HepG2 (cell line): ENCODE data around the gene R3HDM4.

Experiments
- ETV5 ChIP-seq: IDR thresholded peaks from 2 replicates; pipeline ENCODE4 v1.6.1; 2018; ENCODE audit warnings: missing biosample characterization, missing genetic modification reagents, inconsistent platforms, borderline replicate concordance
- MED1 ChIP-seq: sonication (generic); formaldehyde crosslinking; IDR thresholded peaks from 2 replicates; pipeline ENCODE4 v1.4.0; 2020; ENCODE audit warnings: missing genetic modification reagents
- TOPORS ChIP-seq: sonication (generic); formaldehyde crosslinking; IDR thresholded peaks from 2 replicates; pipeline ENCODE4 v1.8.0; 2023; ENCODE audit warnings: mild to moderate bottlenecking, missing genetic modification reagents
- ZSCAN9 ChIP-seq: IDR thresholded peaks from 2 replicates; pipeline ENCODE4 v1.6.1; 2016; ENCODE audit warnings: borderline replicate concordance
- TF ChIP-seq, protein P1 (sequence below): sonication (generic); formaldehyde crosslinking; IDR thresholded peaks from 2 replicates; pipeline ENCODE4 v1.5.0; 2020; ENCODE audit warnings: mild to moderate bottlenecking, missing genetic modification reagents, moderate library complexity

DNA sequence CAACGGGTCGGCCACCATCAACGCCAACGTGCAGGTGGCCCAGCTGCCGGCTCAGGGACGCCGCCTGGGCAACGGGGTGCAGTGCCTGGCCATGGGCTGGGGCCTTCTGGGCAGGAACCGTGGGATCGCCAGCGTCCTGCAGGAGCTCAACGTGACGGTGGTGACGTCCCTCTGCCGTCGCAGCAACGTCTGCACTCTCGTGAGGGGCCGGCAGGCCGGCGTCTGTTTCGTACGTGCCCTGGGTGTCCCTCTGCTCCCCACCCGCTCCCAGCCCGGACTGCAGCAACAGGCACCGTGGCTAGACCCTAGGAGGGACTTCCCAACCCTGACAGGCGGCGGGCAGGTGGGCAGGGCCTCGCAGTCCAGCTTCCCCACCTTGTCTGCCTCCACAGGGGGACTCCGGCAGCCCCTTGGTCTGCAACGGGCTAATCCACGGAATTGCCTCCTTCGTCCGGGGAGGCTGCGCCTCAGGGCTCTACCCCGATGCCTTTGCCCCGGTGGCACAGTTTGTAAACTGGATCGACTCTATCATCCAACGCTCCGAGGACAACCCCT lies 57.4 kb downstream of the R3HDM4 start:
- no peak for TF ChIP-seq TOPORS (CRISPR knock-in tag)
- no peak for TF ChIP-seq ZSCAN9 (CRISPR knock-in tag)
- TF ChIP-seq ETV5, result no peak
- TF ChIP-seq MED1 (CRISPR knock-in tag), result no peak
- TF ChIP-seq, protein P1, sequence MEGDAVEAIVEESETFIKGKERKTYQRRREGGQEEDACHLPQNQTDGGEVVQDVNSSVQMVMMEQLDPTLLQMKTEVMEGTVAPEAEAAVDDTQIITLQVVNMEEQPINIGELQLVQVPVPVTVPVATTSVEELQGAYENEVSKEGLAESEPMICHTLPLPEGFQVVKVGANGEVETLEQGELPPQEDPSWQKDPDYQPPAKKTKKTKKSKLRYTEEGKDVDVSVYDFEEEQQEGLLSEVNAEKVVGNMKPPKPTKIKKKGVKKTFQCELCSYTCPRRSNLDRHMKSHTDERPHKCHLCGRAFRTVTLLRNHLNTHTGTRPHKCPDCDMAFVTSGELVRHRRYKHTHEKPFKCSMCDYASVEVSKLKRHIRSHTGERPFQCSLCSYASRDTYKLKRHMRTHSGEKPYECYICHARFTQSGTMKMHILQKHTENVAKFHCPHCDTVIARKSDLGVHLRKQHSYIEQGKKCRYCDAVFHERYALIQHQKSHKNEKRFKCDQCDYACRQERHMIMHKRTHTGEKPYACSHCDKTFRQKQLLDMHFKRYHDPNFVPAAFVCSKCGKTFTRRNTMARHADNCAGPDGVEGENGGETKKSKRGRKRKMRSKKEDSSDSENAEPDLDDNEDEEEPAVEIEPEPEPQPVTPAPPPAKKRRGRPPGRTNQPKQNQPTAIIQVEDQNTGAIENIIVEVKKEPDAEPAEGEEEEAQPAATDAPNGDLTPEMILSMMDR (CRISPR knock-in tag), result no peak
